Measurements from ENCODE around the gene CACNA1A. TPM values are rescaled to one million over a fixed set of nuclear protein-coding genes. Genes with fewer than 3 reads are reported as not detected.

Gene CACNA1A
- polyA plus RNA-seq, 2 of the 4 experiments (the other 2 are of a cell fraction), result 0.27 to 0.71 TPM

DNA sequence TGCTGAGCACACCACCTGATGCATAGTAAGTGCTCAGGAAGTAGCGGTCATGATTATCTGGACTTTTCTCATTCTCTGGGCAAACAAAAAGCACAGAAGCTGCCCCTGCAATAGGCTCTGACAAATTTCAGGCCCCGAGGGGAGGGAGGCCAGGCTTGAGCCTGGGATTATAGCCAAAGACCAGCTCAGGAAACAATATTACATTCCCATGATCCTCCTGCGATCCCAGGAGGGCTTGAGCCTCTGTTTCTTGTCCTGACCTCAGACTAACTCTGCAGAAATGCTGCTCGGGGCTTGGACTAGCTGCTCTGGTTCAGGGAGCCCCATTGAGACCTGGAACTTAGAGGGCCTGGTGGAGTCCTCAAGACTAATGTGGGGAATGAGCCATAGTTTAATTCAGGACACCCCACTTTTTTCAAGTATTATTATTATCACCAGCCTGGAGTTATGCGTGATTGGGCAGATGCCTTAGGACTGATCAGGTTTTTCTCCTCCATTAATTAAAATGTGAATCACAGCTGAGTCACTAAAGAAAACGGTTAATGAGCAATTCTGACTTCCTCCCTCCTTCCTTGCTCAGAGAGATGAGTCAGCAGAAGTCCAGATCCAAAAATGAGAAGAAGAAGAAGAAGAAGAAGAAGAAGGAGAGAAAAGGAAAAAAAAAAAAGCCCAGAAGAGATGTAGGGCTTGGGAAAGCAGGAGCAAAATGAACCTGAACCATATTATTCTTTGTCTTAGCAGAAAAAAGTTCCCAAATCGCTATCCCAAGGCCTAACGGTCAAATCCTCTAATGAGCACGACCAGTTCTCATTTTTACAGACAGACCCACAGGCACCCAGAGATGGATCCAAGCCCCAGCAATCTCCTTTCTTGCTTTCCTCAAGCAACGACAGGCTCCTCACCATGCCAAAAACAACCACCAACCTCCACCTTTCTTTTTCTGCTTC lies 107.2 kb downstream of the CACNA1A start:
- no peak for FAIRE-seq
- CTCF ChIA-PET, result interaction anchor here (1.0 to 1.6 kb wide), 2 partner anchors 31 to 121 kb away, joined by 3 to 6 read pairs; no protein-coding TSS in a partner anchor
- H3K4me1 ChIP-seq, result peaks cover 10% of the 10 kb centered on the region

DNA sequence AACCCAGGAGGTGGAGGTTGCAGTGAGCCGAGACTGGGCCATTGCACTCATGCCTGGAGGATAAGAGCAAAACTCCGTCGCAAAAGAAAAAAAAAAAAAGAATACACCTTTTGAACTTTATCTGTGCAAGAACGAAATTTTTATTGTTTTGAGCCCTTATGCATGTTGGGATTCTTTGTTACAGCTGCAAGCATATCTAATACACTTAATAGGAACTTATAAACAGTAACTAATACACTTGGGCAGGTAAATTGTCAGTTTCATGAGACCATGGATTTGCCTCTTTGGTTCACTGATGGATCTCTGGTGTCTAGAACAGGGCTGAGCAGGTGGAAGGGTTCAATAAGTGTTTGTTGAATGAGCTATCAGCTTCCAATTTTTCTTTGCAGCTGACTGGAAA lies 108.1 kb downstream of the CACNA1A start:
- H3K4me3 ChIP-seq, result no peak overlapping the region
- ATAC-seq (no peak), FAIRE-seq (no peak), DNase-seq (ENCODE audit: low read depth in 1 of 2, low spot score in 1 of 2) (no peak)
- H3K9me3 ChIP-seq, result no peaks in the 10 kb centered on the region
- no peak for TF ChIP-seq JUN (IDR thresholded peaks at IDR 0.05)
- WGBS (ENCODE audit: missing lambda C conversion rate), result 58% methylated on average over 4 of the region's 4 CpGs
- ChIA-PET POLR2A (interaction anchor here (0.7 kb wide), 1 partner anchor 38 kb away, joined by 4 read pairs; no protein-coding TSS in a partner anchor), CTCF (interaction anchor here (0.8 to 1.6 kb wide), 2 partner anchors 32 to 49 kb away, joined by 3 to 6 read pairs; no protein-coding TSS in a partner anchor)
- peaks cover 10% of the 10 kb centered on the region for H3K4me1 ChIP-seq
- peak overlapping the region in 1 of 2 experiments; percentile 80; a peak in 3 of 6 replicates for H3K27ac ChIP-seq
- no peak overlapping the region for H3K4me2 ChIP-seq

More for the DNA sequence above, 107.2 kb downstream of the CACNA1A start:
- TF ChIP-seq RNF2 (IDR thresholded peaks at IDR 0.05; ENCODE audit: borderline replicate concordance, low read depth) (no peak), MAFK (IDR thresholded peaks at IDR 0.05; ENCODE audit: partially characterized antibody) (peak; percentile 84)
- POLR2A ChIA-PET, result interaction anchor here (0.7 kb wide), 1 partner anchor 37 kb away, joined by 4 read pairs; no protein-coding TSS in a partner anchor
- Histone ChIP-seq H3K27ac (peak overlapping the region in 1 of 2 experiments; percentile 80; a peak in 3 of 6 replicates), H3K4me2 (peak overlapping the region; percentile 36), H3K9me3 (no peaks in the 10 kb centered on the region), H3K4me3 (no peak overlapping the region)
- ATAC-seq (peak in 1 of 2 experiments; percentile 28; a peak in 1 of 6 replicates), DNase-seq (ENCODE audit: low read depth in 1 of 2, low spot score in 1 of 2) (peak; percentile 2 to 13)
- WGBS (ENCODE audit: missing lambda C conversion rate), result 32% methylated on average over 10 of the region's 10 CpGs

DNA sequence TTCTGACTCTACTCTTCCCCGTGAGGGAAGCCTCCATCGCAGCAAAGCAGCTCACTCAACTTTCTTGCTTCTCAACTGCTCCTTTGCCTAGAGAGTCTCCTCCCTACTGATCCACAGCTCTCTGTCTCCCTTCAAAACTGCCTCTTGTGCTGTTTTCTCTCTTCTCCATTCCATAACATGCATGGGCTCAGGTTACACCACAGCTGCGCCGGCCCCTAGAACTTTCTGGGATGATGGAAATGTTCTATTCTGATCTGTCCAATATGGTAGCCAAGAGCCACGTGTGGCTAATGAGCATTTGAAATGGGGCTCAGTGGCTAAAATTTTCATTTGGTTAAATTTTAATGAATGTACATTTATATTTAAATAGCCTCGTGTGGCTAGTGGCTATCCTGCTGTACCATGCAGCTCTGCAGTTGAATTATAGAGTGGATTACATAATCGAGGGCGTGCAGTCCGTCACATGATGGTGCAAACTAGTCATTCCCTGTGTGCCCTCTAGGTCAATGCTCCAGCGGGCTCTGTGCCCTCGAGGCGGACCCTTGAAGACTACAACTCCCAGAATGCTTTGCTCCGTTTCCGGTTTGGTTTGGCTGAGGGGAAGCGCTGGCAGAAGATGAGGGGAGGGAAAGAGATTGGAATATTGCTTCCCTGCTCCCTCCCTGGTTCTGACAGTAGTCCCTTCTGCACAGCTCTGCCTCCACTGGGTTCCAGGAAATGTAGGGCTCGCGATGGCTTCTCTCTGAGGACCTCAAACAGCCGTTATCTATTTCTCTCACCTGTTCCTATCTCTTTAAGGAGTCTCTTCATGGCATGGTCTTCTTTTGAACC lies 109.8 kb downstream of the CACNA1A start:
- Histone ChIP-seq H3K9me3 (no peaks in the 10 kb centered on the region), H3K4me3 (no peak overlapping the region), H3K27ac (peak overlapping the region in 1 of 2 experiments; percentile 60; a peak in 1 of 6 replicates), H3K4me2 (peak overlapping the region; percentile 50), H3K4me1 (peaks cover 10% of the 10 kb centered on the region)
- ATAC-seq (peak; percentile 73 to 81), FAIRE-seq (no peak), DNase-seq (ENCODE audit: low read depth in 1 of 2, low spot score in 1 of 2) (peak; percentile 27 to 49)
- 24% methylated on average over 18 of the region's 18 CpGs for WGBS (ENCODE audit: missing lambda C conversion rate)
- CTCF ChIA-PET, result interaction anchor here (0.6 to 1.3 kb wide), 4 partner anchors 10 to 532 kb away, joined by 3 read pairs; no protein-coding TSS in a partner anchor
- TF ChIP-seq, protein P1, sequence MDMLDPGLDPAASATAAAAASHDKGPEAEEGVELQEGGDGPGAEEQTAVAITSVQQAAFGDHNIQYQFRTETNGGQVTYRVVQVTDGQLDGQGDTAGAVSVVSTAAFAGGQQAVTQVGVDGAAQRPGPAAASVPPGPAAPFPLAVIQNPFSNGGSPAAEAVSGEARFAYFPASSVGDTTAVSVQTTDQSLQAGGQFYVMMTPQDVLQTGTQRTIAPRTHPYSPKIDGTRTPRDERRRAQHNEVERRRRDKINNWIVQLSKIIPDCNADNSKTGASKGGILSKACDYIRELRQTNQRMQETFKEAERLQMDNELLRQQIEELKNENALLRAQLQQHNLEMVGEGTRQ (IDR thresholded peaks at IDR 0.05), result peak; percentile 51; the same call in 1 of the 2 replicates
- no peak for TF ChIP-seq GATA3 (IDR thresholded peaks at IDR 0.05; ENCODE audit: borderline replicate concordance)
- POLR2A ChIA-PET, result no interaction called here

DNA sequence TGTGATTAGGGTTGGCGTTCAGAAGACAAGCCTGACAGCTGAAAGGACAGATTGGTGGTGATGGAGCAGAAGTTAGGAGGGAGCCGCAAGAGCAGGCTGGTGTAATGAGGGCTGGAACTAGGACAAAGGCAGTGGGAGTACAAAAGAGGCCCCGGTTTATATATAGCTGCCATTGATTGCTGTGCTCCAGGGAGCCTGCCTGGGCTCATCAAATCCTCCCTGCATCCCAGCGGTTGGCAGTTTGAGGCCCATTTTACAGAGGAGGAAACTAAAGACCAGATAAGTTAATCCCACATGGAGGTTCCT lies 123.7 kb downstream of the CACNA1A start:
- DNase-seq (ENCODE audit: low read depth in 1 of 2, low spot score in 1 of 2), result no peak
- no peak for FAIRE-seq
- ChIA-PET CTCF (no interaction called here), POLR2A (no interaction called here)
- TF ChIP-seq HOXB5 (CRISPR knock-in tag; IDR thresholded peaks at IDR 0.05) (no peak), ZSCAN20 (CRISPR knock-in tag; IDR thresholded peaks at IDR 0.05) (no peak), EP300 (IDR thresholded peaks at IDR 0.05) (no peak), RARB (CRISPR knock-in tag; IDR thresholded peaks at IDR 0.05) (no peak), ZNF302 (CRISPR knock-in tag; IDR thresholded peaks at IDR 0.05) (no peak), EHF (CRISPR knock-in tag; IDR thresholded peaks at IDR 0.05) (no peak), FOSB (CRISPR knock-in tag; IDR thresholded peaks at IDR 0.05) (no peak), GATA3 (IDR thresholded peaks at IDR 0.05; ENCODE audit: borderline replicate concordance) (no peak), NR3C1 (IDR thresholded peaks at IDR 0.05) (no peak), RNF2 (IDR thresholded peaks at IDR 0.05; ENCODE audit: borderline replicate concordance, low read depth) (no peak), JUNB (IDR thresholded peaks at IDR 0.05) (no peak), EHMT2 (IDR thresholded peaks at IDR 0.05; ENCODE audit: low read depth) (no peak), ZFP36 (IDR thresholded peaks at IDR 0.05; ENCODE audit: borderline replicate concordance, partially characterized antibody) (no peak), CEBPB (IDR thresholded peaks at IDR 0.05) (no peak), TFCP2L1 (CRISPR knock-in tag; IDR thresholded peaks at IDR 0.05) (no peak), FOXS1 (CRISPR knock-in tag; IDR thresholded peaks at IDR 0.05) (no peak)
- TF ChIP-seq, protein P2, sequence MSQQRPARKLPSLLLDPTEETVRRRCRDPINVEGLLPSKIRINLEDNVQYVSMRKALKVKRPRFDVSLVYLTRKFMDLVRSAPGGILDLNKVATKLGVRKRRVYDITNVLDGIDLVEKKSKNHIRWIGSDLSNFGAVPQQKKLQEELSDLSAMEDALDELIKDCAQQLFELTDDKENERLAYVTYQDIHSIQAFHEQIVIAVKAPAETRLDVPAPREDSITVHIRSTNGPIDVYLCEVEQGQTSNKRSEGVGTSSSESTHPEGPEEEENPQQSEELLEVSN (IDR thresholded peaks at IDR 0.05; ENCODE audit: borderline replicate concordance, low read depth), result no peak
- TF ChIP-seq, protein P3, sequence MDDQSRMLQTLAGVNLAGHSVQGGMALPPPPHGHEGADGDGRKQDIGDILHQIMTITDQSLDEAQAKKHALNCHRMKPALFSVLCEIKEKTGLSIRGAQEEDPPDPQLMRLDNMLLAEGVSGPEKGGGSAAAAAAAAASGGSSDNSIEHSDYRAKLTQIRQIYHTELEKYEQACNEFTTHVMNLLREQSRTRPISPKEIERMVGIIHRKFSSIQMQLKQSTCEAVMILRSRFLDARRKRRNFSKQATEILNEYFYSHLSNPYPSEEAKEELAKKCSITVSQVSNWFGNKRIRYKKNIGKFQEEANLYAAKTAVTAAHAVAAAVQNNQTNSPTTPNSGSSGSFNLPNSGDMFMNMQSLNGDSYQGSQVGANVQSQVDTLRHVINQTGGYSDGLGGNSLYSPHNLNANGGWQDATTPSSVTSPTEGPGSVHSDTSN (IDR thresholded peaks at IDR 0.05), result no peak
- TF ChIP-seq, protein P4, sequence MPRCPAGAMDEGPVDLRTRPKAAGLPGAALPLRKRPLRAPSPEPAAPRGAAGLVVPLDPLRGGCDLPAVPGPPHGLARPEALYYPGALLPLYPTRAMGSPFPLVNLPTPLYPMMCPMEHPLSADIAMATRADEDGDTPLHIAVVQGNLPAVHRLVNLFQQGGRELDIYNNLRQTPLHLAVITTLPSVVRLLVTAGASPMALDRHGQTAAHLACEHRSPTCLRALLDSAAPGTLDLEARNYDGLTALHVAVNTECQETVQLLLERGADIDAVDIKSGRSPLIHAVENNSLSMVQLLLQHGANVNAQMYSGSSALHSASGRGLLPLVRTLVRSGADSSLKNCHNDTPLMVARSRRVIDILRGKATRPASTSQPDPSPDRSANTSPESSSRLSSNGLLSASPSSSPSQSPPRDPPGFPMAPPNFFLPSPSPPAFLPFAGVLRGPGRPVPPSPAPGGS (IDR thresholded peaks at IDR 0.05), result no peak
- WGBS (ENCODE audit: missing lambda C conversion rate), result 12% methylated on average over 4 of the region's 4 CpGs
- ATAC-seq, result no peak
- Histone ChIP-seq H3K27ac (no peak overlapping the region), H3K9me3 (no peaks in the 10 kb centered on the region), H3K4me1 (no peaks in the 10 kb centered on the region), H3K4me3 (no peak overlapping the region), H3K4me2 (no peak overlapping the region)
